Measurements from ENCODE around the gene ENAM.

DNA sequence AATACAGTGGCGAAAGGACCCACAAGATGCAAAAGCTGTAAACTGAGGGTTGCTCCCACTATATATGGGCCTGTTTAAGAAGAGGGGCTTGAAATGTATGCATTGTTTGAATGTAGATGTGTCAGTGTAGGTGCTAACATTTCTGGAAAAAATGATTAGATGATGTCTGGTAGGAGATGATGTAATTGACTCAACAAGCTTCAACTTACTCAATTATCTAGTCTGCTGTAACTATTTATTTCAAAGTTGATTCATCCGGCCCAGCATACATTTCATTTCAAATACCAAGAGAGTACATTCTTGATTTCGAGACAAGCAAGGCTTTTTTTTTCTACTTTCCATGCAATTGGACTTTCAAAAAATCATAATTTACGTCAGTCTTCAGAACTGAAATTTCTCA lies 9.3 kb upstream of the ENAM start:
- TF ChIP-seq, protein P1, sequence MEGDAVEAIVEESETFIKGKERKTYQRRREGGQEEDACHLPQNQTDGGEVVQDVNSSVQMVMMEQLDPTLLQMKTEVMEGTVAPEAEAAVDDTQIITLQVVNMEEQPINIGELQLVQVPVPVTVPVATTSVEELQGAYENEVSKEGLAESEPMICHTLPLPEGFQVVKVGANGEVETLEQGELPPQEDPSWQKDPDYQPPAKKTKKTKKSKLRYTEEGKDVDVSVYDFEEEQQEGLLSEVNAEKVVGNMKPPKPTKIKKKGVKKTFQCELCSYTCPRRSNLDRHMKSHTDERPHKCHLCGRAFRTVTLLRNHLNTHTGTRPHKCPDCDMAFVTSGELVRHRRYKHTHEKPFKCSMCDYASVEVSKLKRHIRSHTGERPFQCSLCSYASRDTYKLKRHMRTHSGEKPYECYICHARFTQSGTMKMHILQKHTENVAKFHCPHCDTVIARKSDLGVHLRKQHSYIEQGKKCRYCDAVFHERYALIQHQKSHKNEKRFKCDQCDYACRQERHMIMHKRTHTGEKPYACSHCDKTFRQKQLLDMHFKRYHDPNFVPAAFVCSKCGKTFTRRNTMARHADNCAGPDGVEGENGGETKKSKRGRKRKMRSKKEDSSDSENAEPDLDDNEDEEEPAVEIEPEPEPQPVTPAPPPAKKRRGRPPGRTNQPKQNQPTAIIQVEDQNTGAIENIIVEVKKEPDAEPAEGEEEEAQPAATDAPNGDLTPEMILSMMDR (IDR thresholded peaks at IDR 0.05), result no peak
- no peak for TF ChIP-seq POLR2A (IDR thresholded peaks at IDR 0.05)
